H9 (cell line): ENCODE results near the gene SLC44A1. TPM values are rescaled to one million over a fixed set of nuclear protein-coding genes. Genes with fewer than 3 reads are reported as not detected.

ENCODE experiments used
- DNase-seq: peaks from one replicate; pipeline ENCODE4 v3.0.0-alpha.2; 2017
- H2AFZ ChIP-seq: one replicate; pipeline ENCODE4 v1.6.1; 2013; ENCODE audit warnings: mild to moderate bottlenecking, low read length, control low read depth, moderate library complexity
- H2AK5ac ChIP-seq: 2 replicates; pipeline ENCODE4 v1.6.1; 2013; ENCODE audit warnings: low read length, control low read depth, mixed read lengths; ENCODE audit not compliant: insufficient read length
- H2BK120ac ChIP-seq: one replicate; pipeline ENCODE4 v1.6.1; 2013; ENCODE audit warnings: low read depth, mild to moderate bottlenecking, low read length, control low read depth, inconsistent platforms; ENCODE audit not compliant: poor library complexity, severe bottlenecking
- H2BK12ac ChIP-seq: 2 replicates; pipeline ENCODE4 v1.6.1; 2013; ENCODE audit warnings: low read length, control low read depth, mixed read lengths, low read depth; ENCODE audit not compliant: insufficient read length
- H2BK15ac ChIP-seq: 2 replicates; pipeline ENCODE4 v1.6.1; 2013; ENCODE audit warnings: low read depth, low read length, control low read depth
- H2BK20ac ChIP-seq: one replicate; pipeline ENCODE4 v1.6.1; 2013; ENCODE audit warnings: low read depth, mild to moderate bottlenecking, low read length, control low read depth, inconsistent platforms; ENCODE audit not compliant: poor library complexity, severe bottlenecking
- H2BK5ac ChIP-seq: 2 replicates; pipeline ENCODE4 v1.6.1; 2013; ENCODE audit warnings: low read length, control low read depth, mixed read lengths; ENCODE audit not compliant: insufficient read length
- H3K14ac ChIP-seq: 2 replicates; pipeline ENCODE4 v1.6.1; 2013; ENCODE audit warnings: low read length, control low read depth; ENCODE audit not compliant: insufficient read depth
- H3K18ac ChIP-seq: 2 replicates; pipeline ENCODE4 v1.6.1; 2013; ENCODE audit warnings: low read depth, mild to moderate bottlenecking, mixed read lengths, low read length, control low read depth; ENCODE audit not compliant: insufficient read length
- H3K23ac ChIP-seq: 2 replicates; pipeline ENCODE4 v1.6.1; 2013; ENCODE audit warnings: low read length, control low read depth, mixed read lengths, low read depth; ENCODE audit not compliant: insufficient read length
- H3K23me2 ChIP-seq: 2 replicates; pipeline ENCODE4 v1.6.1; 2013; ENCODE audit warnings: low read depth, mild to moderate bottlenecking, mixed read lengths, low read length, control low read depth; ENCODE audit not compliant: insufficient read length, poor library complexity, severe bottlenecking
- H3K27ac ChIP-seq: 2 replicates; pipeline ENCODE4 v1.5.1; 2013; ENCODE audit warnings: low read length, control low read depth, mixed read lengths, low read depth; ENCODE audit not compliant: insufficient read length
- H3K27me3 ChIP-seq: 2 replicates; pipeline ENCODE4 v1.6.1; 2013; ENCODE audit warnings: low read length, control low read depth, inconsistent platforms; ENCODE audit not compliant: insufficient read depth
- H3K4ac ChIP-seq: 2 replicates; pipeline ENCODE4 v1.6.1; 2013; ENCODE audit warnings: low read depth, mild to moderate bottlenecking, control low read depth, inconsistent platforms, low read length, moderate library complexity
- H3K4me1 ChIP-seq: 2 replicates; pipeline ENCODE4 v1.6.1; 2013; ENCODE audit warnings: low read length, control low read depth, inconsistent platforms; ENCODE audit not compliant: insufficient read depth
- H3K4me2 ChIP-seq: 2 replicates; pipeline ENCODE4 v1.6.1; 2013; ENCODE audit warnings: low read length, control low read depth, mixed read lengths; ENCODE audit not compliant: insufficient read length, insufficient read depth
- H3K56ac ChIP-seq: 2 replicates; pipeline ENCODE4 v1.6.1; 2013; ENCODE audit warnings: low read depth, mild to moderate bottlenecking, mixed read lengths, low read length, control low read depth; ENCODE audit not compliant: insufficient read length
- H3K79me1 ChIP-seq: 2 replicates; pipeline ENCODE4 v1.6.1; 2013; ENCODE audit warnings: low read depth, mild to moderate bottlenecking, moderate library complexity, low read length, control low read depth, inconsistent platforms; ENCODE audit not compliant: insufficient read depth, poor library complexity, severe bottlenecking
- H3K79me2 ChIP-seq: 2 replicates; pipeline ENCODE4 v1.6.1; 2013; ENCODE audit warnings: low read length, control low read depth, inconsistent platforms; ENCODE audit not compliant: insufficient read depth
- H3K9ac ChIP-seq: 2 replicates; pipeline ENCODE4 v1.6.1; 2013; ENCODE audit warnings: low read length, control low read depth, mixed read lengths; ENCODE audit not compliant: insufficient read length; ENCODE audit errors: extremely low read depth
- H3K9me3 ChIP-seq: one replicate; pipeline ENCODE4 v1.6.1; 2013; ENCODE audit warnings: low read depth, low read length, inconsistent platforms; ENCODE audit not compliant: control insufficient read depth
- H3T11ph ChIP-seq: one replicate; pipeline ENCODE4 v1.6.1; 2013; ENCODE audit warnings: mild to moderate bottlenecking, low read length, control low read depth, inconsistent platforms
- H4K20me1 ChIP-seq: one replicate; pipeline ENCODE4 v1.6.1; 2013; ENCODE audit not compliant: control insufficient read depth, insufficient read length, insufficient read depth
- H4K5ac ChIP-seq: 2 replicates; pipeline ENCODE4 v1.6.1; 2013; ENCODE audit warnings: low read depth, mild to moderate bottlenecking, mixed read lengths, low read length, control low read depth; ENCODE audit not compliant: insufficient read length
- H4K8ac ChIP-seq: replicated peaks from 2 replicates; pipeline ENCODE4 v1.6.1; 2013; ENCODE audit warnings: low read length, control low read depth, mixed read lengths, low read depth; ENCODE audit not compliant: insufficient read length
- H4K91ac ChIP-seq: 2 replicates; pipeline ENCODE4 v1.6.1; 2013; ENCODE audit warnings: low read depth, mild to moderate bottlenecking, moderate library complexity, mixed read lengths, low read length, control low read depth; ENCODE audit not compliant: insufficient read length
- H3K27ac Mint-ChIP-seq, 3 experiments: 2 replicates in 2 of 3; 3 replicates in 1 of 3; pipeline ENCODE4 v1.8.0; 2020 to 2021; ENCODE audit warnings: mixed read lengths in 3 of 3, mild to moderate bottlenecking in 1 of 3, moderate library complexity in 1 of 3
- H3K27me3 Mint-ChIP-seq: 2 replicates; pipeline ENCODE4 v1.8.0; 2021; ENCODE audit warnings: low read depth, mild to moderate bottlenecking, moderate library complexity, mixed read lengths
- H3K36me3 Mint-ChIP-seq, 3 experiments: 2 replicates in 2 of 3; 3 replicates in 1 of 3; pipeline ENCODE4 v1.8.0; 2020 to 2021; ENCODE audit warnings: low read depth in 3 of 3, mixed read lengths in 3 of 3; ENCODE audit not compliant: insufficient read depth in 1 of 3
- H3K4me1 Mint-ChIP-seq, 2 experiments: 2 replicates each; pipeline ENCODE4 v1.8.0; 2020; ENCODE audit warnings: mixed read lengths in 2 of 2
- H3K4me3 Mint-ChIP-seq, 2 experiments: 2 replicates in 1 of 2; 3 replicates in 1 of 2; pipeline ENCODE4 v1.8.0; 2020 to 2021; ENCODE audit warnings: mild to moderate bottlenecking in 2 of 2, mixed read lengths in 2 of 2, moderate library complexity in 1 of 2
- H3K9me3 Mint-ChIP-seq, 2 experiments: 2 replicates in 1 of 2; 3 replicates in 1 of 2; pipeline ENCODE4 v1.8.0; 2020; ENCODE audit warnings: mild to moderate bottlenecking in 2 of 2, mixed read lengths in 2 of 2, moderate library complexity in 1 of 2
- WGBS: extraction: QIAGEN DNeasy Blood & Tissue Kit; methylation state at CpG from one replicate; pipeline ENCODE4 v1.1.7; 2013; ENCODE audit warnings: missing lambda C conversion rate, low lambda C conversion rate, mixed read lengths; ENCODE audit not compliant: insufficient read length; ENCODE audit errors: extremely low coverage; 5-methylcytosine and 5-hydroxymethylcytosine counted together
- total RNA-seq: library from RNA; stranded (reverse); gene quantifications from 2 replicates; pipeline ENCODE4 v1.2.1, GENCODE V29; 2021
- TF ChIP-seq, protein P1 (sequence below): fragments of 200-600 bp; sonication (generic); conservative IDR thresholded peaks from 3 replicates; pipeline ENCODE4 v1.8.0; 2021; ENCODE audit warnings: antibody characterized with exemption, mild to moderate bottlenecking

The SLC44A1 gene
- total RNA-seq, 1 experiment from 2014 or later: 60.7 TPM

DNA sequence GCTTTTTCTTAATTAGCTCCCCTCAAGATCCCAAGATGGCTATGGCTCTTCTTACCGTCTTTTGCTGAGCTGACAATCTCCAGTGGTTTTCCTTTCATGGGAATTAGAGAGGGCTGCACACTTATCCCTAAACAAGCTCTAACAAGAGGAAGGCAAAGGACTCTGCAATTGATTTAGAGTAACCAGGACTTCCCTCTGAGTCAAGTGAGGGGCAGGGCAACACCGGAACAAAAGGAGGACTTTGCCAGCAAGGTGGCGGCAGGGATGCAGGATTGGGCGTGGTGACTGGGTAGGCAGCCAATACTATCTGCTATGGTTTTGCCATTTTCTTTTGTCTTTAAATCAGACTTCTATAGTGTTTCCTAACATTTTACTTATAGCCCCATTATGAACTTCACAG, 9.8 kb downstream of the SLC44A1 start:
- Histone ChIP-seq H2BK120ac (no peak overlapping the region), H3K4me1 (peaks cover 6% of the 10 kb centered on the region), H3K9ac (peak overlapping the region; percentile 7), H3K79me1 (peaks cover 13% of the 10 kb centered on the region), H4K20me1 (no peaks in the 10 kb centered on the region), H3K4ac (no peak overlapping the region), H3T11ph (no peak overlapping the region), H3K23ac (no peak overlapping the region), H2AFZ (no peak overlapping the region), H2AK5ac (no peak overlapping the region), H3K9me3 (no peaks in the 10 kb centered on the region), H3K27me3 (no peaks in the 10 kb centered on the region), H2BK20ac (no peak overlapping the region), H3K79me2 (peaks cover 16% of the 10 kb centered on the region; the same call in 1 of the 2 replicates), H3K23me2 (no peaks in the 10 kb centered on the region), H3K27ac (peak overlapping the region; percentile 32), H3K56ac (no peak overlapping the region), H4K5ac (no peak overlapping the region), H4K8ac (no peak overlapping the region), H2BK15ac (no peak overlapping the region), H2BK12ac (no peak overlapping the region), H4K91ac (no peak overlapping the region), H3K14ac (no peak overlapping the region; the same call in 1 of the 2 replicates), H3K4me2 (no peak overlapping the region), H3K18ac (no peak overlapping the region), H2BK5ac (no peak overlapping the region)
- peaks cover 33 to 48% of the 10 kb centered on the region in 2 experiments for H3K4me1 Mint-ChIP-seq
- peak overlapping the region in 2 of 3 experiments; percentile 2 to 58; a peak in 4 of 7 replicates for H3K27ac Mint-ChIP-seq
- H3K4me3 Mint-ChIP-seq: no peak overlapping the region
- TF ChIP-seq, protein P1, sequence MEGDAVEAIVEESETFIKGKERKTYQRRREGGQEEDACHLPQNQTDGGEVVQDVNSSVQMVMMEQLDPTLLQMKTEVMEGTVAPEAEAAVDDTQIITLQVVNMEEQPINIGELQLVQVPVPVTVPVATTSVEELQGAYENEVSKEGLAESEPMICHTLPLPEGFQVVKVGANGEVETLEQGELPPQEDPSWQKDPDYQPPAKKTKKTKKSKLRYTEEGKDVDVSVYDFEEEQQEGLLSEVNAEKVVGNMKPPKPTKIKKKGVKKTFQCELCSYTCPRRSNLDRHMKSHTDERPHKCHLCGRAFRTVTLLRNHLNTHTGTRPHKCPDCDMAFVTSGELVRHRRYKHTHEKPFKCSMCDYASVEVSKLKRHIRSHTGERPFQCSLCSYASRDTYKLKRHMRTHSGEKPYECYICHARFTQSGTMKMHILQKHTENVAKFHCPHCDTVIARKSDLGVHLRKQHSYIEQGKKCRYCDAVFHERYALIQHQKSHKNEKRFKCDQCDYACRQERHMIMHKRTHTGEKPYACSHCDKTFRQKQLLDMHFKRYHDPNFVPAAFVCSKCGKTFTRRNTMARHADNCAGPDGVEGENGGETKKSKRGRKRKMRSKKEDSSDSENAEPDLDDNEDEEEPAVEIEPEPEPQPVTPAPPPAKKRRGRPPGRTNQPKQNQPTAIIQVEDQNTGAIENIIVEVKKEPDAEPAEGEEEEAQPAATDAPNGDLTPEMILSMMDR: no peak
- no CpG with 5 or more reads among the region's 4 CpGs for WGBS
- H3K36me3 Mint-ChIP-seq: no peaks in the 10 kb centered on the region
- H3K27me3 Mint-ChIP-seq: no peaks in the 10 kb centered on the region
- peak; percentile 38 for DNase-seq
- no peaks in the 10 kb centered on the region for H3K9me3 Mint-ChIP-seq
